Breast epithelium (tissue), 3 donors: ENCODE data around the gene DIP2A.

Experiments
- POLR2AphosphoS5 ChIP-seq, 3 donors: sonication (generic); formaldehyde crosslinking; IDR thresholded peaks; one replicate each; pipeline ENCODE4 v1.6.1; 2017; ENCODE audit warnings: antibody characterized with exemption in 3 of 3
- TF ChIP-seq, protein P1 (sequence below), 3 donors: fragments of 450-650 bp; IDR thresholded peaks; one replicate each; pipeline ENCODE4 v1.5.1; 2016 to 2017; ENCODE audit warnings: antibody characterized with exemption in 3 of 3, mild to moderate bottlenecking in 3 of 3, moderate library complexity in 3 of 3

DNA sequence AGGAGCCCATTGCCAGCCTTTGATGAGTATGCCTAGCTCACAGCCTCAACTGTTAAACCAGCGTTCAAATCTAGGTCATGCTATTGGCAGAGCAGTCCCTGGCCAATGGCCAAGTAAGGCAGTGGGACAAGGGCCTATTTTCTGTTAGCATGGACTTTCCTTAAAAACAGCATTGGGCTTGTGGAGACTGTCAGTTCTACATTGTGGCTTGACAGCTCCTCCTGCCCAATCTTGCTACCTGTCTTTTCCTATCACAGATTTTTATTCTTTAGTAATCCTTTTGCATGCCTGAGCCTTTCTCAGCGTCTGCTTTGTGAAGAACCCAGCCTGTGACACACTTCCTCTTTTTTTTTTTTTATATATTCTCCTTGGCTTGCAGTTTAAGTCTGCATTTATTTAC is 56.4 kb downstream of the DIP2A start:
- TF ChIP-seq, protein P1, sequence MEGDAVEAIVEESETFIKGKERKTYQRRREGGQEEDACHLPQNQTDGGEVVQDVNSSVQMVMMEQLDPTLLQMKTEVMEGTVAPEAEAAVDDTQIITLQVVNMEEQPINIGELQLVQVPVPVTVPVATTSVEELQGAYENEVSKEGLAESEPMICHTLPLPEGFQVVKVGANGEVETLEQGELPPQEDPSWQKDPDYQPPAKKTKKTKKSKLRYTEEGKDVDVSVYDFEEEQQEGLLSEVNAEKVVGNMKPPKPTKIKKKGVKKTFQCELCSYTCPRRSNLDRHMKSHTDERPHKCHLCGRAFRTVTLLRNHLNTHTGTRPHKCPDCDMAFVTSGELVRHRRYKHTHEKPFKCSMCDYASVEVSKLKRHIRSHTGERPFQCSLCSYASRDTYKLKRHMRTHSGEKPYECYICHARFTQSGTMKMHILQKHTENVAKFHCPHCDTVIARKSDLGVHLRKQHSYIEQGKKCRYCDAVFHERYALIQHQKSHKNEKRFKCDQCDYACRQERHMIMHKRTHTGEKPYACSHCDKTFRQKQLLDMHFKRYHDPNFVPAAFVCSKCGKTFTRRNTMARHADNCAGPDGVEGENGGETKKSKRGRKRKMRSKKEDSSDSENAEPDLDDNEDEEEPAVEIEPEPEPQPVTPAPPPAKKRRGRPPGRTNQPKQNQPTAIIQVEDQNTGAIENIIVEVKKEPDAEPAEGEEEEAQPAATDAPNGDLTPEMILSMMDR (IDR thresholded peaks at IDR 0.05) = no peak
- no peak for TF ChIP-seq POLR2AphosphoS5 (IDR thresholded peaks at IDR 0.05)
